Left ventricle myocardium inferior (tissue), 1 donor: ENCODE data around the gene CTPS1. TPM values are rescaled to one million over a fixed set of nuclear protein-coding genes. Genes with fewer than 3 reads are reported as not detected.

Experiments
- DNase-seq: peaks from one replicate; pipeline ENCODE4 v3.0.0-alpha.2; 2020
- H3K27ac ChIP-seq: fragments of 200-600 bp; replicated peaks from 2 replicates; pipeline ENCODE4 v1.8.0; 2021
- H3K27me3 ChIP-seq: fragments of 200-600 bp; 2 replicates; pipeline ENCODE4 v1.8.0; 2021; ENCODE audit warnings: low read depth
- H3K36me3 ChIP-seq: fragments of 200-600 bp; 2 replicates; pipeline ENCODE4 v1.8.0; 2021
- H3K4me1 ChIP-seq: fragments of 200-600 bp; 2 replicates; pipeline ENCODE4 v1.8.0; 2021
- H3K4me3 ChIP-seq: fragments of 200-600 bp; 2 replicates; pipeline ENCODE4 v1.8.0; 2021; ENCODE audit warnings: mild to moderate bottlenecking, moderate library complexity
- H3K9me3 ChIP-seq: fragments of 200-600 bp; replicated peaks from 2 replicates; pipeline ENCODE4 v1.8.0; 2021
- intact Hi-C: fragments of 100-400 bp; cut with micrococcal nuclease; formaldehyde crosslinking; loops from one replicate; pipeline ENCODE4 v1.11.0; 2022
- total RNA-seq: library from RNA; stranded (reverse); fragmentation: NEBNext Ultra II Directional; extraction: Animal tissue kit (Norgen Biotek cat#: 25700); gene quantifications from one replicate; pipeline ENCODE4 v1.2.1, GENCODE V29; 2021
- TF ChIP-seq, protein P1 (sequence below): fragments of 200-600 bp; IDR thresholded peaks from 2 replicates; pipeline ENCODE4 v1.8.0; 2021; ENCODE audit warnings: antibody characterized with exemption, mild to moderate bottlenecking, borderline replicate concordance
- donor health status: DM: no; HTN: yes; CAD: no; lungs with severe emphysema.

CTPS1 gene
- total RNA-seq, 1 donor from 2014 or later = 7.1 TPM

DNA sequence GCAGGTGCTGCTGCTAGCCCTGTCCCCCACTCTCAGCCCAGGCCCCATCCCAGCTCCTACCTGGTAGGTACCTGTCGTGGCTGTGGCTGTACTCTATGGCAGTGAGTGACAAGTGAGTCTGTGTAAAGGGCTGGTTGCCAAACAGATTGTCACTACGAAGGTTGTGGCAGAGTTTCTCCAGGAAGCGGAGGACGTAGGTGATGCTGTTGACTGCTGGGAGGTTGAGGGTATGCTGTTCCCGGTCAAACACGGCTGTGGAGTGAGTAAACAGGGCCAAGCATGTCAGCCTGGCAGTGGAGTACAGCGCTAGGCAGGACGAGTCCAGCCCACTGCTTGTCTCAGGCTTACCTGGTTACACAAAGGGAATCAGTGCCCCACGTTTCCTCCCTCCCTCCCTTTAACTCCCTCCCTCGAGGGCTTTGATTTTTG is 66.9 kb downstream of the CTPS1 start:
- Histone ChIP-seq H3K36me3 (peaks cover 36% of the 10 kb centered on the region), H3K4me3 (no peak overlapping the region), H3K9me3 (no peaks in the 10 kb centered on the region), H3K27me3 (no peaks in the 10 kb centered on the region), H3K4me1 (peaks cover 34% of the 10 kb centered on the region), H3K27ac (peak overlapping the region; percentile 69)
- no peak for DNase-seq
- intact Hi-C loops = loop anchor here (10.0 kb wide), 1 partner anchor 108 kb away; no protein-coding TSS in a partner anchor
- TF ChIP-seq, protein P1, sequence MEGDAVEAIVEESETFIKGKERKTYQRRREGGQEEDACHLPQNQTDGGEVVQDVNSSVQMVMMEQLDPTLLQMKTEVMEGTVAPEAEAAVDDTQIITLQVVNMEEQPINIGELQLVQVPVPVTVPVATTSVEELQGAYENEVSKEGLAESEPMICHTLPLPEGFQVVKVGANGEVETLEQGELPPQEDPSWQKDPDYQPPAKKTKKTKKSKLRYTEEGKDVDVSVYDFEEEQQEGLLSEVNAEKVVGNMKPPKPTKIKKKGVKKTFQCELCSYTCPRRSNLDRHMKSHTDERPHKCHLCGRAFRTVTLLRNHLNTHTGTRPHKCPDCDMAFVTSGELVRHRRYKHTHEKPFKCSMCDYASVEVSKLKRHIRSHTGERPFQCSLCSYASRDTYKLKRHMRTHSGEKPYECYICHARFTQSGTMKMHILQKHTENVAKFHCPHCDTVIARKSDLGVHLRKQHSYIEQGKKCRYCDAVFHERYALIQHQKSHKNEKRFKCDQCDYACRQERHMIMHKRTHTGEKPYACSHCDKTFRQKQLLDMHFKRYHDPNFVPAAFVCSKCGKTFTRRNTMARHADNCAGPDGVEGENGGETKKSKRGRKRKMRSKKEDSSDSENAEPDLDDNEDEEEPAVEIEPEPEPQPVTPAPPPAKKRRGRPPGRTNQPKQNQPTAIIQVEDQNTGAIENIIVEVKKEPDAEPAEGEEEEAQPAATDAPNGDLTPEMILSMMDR = no peak

DNA sequence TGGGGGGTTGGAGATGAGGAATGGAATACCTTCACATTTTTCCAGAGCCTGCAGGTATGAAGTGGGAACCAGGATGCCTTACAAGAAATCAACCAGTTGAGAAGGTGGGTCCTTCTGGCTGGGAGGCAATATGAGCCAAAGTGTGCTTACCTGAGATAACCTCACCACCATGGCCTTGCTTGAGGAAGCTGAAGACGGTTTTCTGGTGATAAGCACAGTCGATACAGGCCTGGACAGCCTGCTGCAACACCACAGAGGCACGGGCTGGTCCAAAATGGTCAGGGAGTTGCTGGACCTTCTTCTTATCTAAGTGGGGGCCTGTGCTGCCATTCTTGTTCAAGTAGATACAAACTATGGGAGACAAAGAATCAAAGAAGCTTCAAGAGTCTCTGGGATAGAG is 69.0 kb downstream of the CTPS1 start:
- H3K36me3 ChIP-seq = peaks cover 31% of the 10 kb centered on the region

DNA sequence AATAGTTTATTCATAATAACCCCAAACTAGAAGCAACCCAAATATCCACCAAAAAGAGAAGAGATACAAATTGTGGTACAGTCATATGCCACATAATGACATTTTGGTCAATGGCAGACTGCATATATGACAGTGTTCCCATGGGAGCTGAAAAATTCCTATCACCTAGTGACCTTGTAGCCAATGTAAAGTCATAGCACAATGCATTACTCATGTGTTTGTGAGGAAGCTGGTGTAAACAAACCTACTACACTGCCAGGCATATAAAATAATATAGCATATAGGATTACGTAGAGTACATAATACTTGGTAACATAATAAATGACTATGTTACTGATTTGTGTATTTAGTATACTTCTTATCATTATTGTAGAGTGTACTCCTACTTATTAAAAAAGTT is 71.5 kb downstream of the CTPS1 start:
- TF ChIP-seq, protein P1 = no peak
- intact Hi-C loops = no loop called here
- Histone ChIP-seq H3K27ac (no peak overlapping the region), H3K27me3 (no peaks in the 10 kb centered on the region), H3K9me3 (no peaks in the 10 kb centered on the region), H3K4me3 (no peak overlapping the region), H3K4me1 (peaks cover 11% of the 10 kb centered on the region), H3K36me3 (peaks cover 42% of the 10 kb centered on the region)
- DNase-seq = no peak

More for the DNA sequence above, 69.0 kb downstream of the CTPS1 start:
- Histone ChIP-seq H3K4me1 (peaks cover 34% of the 10 kb centered on the region), H3K9me3 (no peaks in the 10 kb centered on the region), H3K27me3 (no peaks in the 10 kb centered on the region), H3K4me3 (no peak overlapping the region), H3K27ac (no peak overlapping the region)
- intact Hi-C loops = loop anchor here (10.0 kb wide), 1 partner anchor 106 kb away; no protein-coding TSS in a partner anchor
- DNase-seq = no peak
- TF ChIP-seq, protein P1 = no peak

DNA sequence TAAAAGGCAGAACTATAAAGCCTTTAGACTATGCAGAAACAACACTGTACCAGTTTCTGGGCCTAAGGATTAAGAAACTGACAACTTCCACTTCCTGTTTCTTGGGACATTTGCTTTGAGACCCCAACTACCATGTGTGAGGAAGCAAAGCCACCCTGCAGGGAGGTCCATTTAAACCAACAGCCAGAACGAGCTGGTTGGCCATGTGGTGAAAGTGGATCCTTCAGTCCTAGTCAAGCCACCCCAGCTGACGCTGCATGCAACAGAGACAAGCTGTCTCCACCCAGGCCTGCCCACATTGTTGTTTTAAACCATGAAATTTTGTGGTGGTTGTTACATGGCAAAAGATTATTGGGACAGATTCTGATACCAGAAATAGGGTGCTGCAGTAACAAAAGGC is 73.8 kb downstream of the CTPS1 start:
- DNase-seq = no peak
- no peaks in the 10 kb centered on the region for H3K9me3 ChIP-seq
- intact Hi-C loops = no loop called here
- no peaks in the 10 kb centered on the region for H3K4me1 ChIP-seq
- H3K4me3 ChIP-seq = no peak overlapping the region
- TF ChIP-seq, protein P1 = no peak
- H3K27me3 ChIP-seq = no peaks in the 10 kb centered on the region
- H3K27ac ChIP-seq = no peak overlapping the region
- peaks cover 47% of the 10 kb centered on the region for H3K36me3 ChIP-seq

DNA sequence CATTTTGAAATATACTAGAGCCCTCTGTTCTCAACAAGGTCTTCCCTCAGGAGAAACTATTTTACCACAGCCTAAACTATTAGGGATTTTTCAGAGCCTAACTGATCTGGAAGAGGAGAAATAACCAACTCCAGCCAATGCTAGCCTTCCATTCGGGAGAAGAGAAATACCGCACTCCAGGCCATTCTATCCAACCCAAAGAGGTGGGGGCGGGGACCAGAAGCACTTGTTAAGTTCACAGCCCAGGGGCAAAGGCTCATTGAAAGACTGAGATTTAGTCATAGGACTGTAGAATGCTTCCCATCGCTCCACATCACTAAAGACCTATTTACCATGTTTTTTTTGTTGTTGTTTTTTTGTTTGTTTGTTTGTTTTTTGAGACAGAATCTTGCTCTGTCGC is 77.4 kb downstream of the CTPS1 start:
- H3K4me3 ChIP-seq = no peak overlapping the region
- H3K9me3 ChIP-seq = peaks cover 6% of the 10 kb centered on the region
- intact Hi-C loops = no loop called here
- TF ChIP-seq, protein P1 = no peak
- H3K27me3 ChIP-seq = no peaks in the 10 kb centered on the region
- peaks cover 52% of the 10 kb centered on the region for H3K36me3 ChIP-seq
- H3K27ac ChIP-seq = no peak overlapping the region
- no peak for DNase-seq
- no peaks in the 10 kb centered on the region for H3K4me1 ChIP-seq

Other genes starting within 250 kb of the CTPS1 start
- gene KCNQ4, start 195.9 kb upstream of the CTPS1 start, total RNA-seq = 1.5 TPM
- gene CITED4, start 117.3 kb upstream of the CTPS1 start, total RNA-seq = 24.4 TPM
- 0.16 TPM for gene SLFNL1, start 42.0 kb downstream of the CTPS1 start, total RNA-seq